Immature natural killer cell (primary cell): ENCODE results near the gene AUNIP. TPM values are rescaled to one million over a fixed set of nuclear protein-coding genes. Genes with fewer than 3 reads are reported as not detected.
A peak's percentile ranks its signal among the peaks of the same experiment; 100 is the strongest.

Experiments
- DNase-seq, 3 donors: peaks; one replicate each; pipeline ENCODE4 v3.0.0; 2022; ENCODE audit warnings: mixed read lengths in 1 of 3
- H3K27ac Mint-ChIP-seq, 6 donors: one replicate each; pipeline ENCODE4 v1.8.0; 2020; ENCODE audit warnings: mixed read lengths in 6 of 6, mild to moderate bottlenecking in 5 of 6, inconsistent platforms in 4 of 6, moderate library complexity in 3 of 6
- H3K27me3 Mint-ChIP-seq, 3 donors: one replicate each; pipeline ENCODE4 v1.8.0; 2020 to 2021; ENCODE audit warnings: low read depth in 3 of 3, mild to moderate bottlenecking in 3 of 3, mixed read lengths in 3 of 3, moderate library complexity in 3 of 3, inconsistent platforms in 1 of 3
- H3K36me3 Mint-ChIP-seq, 3 donors: one replicate each; pipeline ENCODE4 v1.8.0; 2020; ENCODE audit warnings: mixed read lengths in 3 of 3, inconsistent platforms in 2 of 3, mild to moderate bottlenecking in 2 of 3
- H3K4me1 Mint-ChIP-seq, 2 donors: one replicate each; pipeline ENCODE4 v1.8.0; 2020; ENCODE audit warnings: inconsistent platforms in 2 of 2, mild to moderate bottlenecking in 2 of 2, mixed read lengths in 2 of 2, moderate library complexity in 1 of 2
- H3K4me3 Mint-ChIP-seq, 5 donors: one replicate each; pipeline ENCODE4 v1.8.0; 2020; ENCODE audit warnings: mild to moderate bottlenecking in 5 of 5, mixed read lengths in 5 of 5, inconsistent platforms in 3 of 5, moderate library complexity in 3 of 5
- H3K9me3 Mint-ChIP-seq, 6 donors: one replicate each; pipeline ENCODE4 v1.8.0; 2020; ENCODE audit warnings: mild to moderate bottlenecking in 6 of 6, mixed read lengths in 6 of 6, inconsistent platforms in 4 of 6, moderate library complexity in 3 of 6
- polyA plus RNA-seq, 3 donors: library from polyadenylated mRNA; unstranded; fragments of 300-500 nt; fragmentation: Illumina TruSeq; gene quantifications; one replicate each; pipeline ENCODE4 v1.2.3, GENCODE V29; 2021

Gene AUNIP
- polyA plus RNA-seq, 3 donors from 2014 or later: 0.31 to 0.37 TPM; not detected in 1

DNA sequence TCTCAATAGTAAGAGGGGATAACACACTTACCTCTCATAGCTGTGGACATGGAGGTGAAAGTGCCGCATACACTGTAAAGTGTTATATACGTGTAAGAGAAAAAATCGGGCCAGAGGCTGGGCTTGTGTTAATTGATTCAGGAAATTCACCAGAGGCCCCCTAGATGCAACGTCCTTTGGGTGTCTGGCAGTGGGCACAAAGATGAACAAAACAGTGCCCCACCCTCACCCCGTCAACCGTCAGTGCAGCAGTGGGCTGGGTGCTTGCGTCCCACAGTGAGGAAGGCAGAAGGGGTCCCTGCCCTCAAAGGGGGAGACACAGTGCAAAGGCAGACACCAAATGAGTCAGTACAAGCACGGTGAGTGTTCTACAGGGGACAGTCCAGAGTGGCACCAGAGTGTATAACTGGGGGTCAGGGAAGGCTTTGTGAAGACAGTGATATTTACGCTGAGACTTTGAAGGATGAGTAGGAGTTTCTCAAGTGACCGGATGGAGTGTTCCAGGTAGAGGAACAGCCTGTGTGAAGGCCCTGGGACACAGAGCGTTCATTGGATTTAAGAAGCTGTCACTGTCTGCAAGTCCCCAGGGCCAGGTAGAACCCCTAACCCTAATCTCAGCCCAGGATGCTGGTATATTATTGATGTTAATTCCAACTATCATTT lies 46.1 kb downstream of the AUNIP start:
- Mint-ChIP-seq H3K27ac (no peak overlapping the region), H3K4me1 (peaks cover 2 to 5% of the 10 kb centered on the region in 2 donors), H3K36me3 (no peaks in the 10 kb centered on the region), H3K9me3 (no peaks in the 10 kb centered on the region), H3K4me3 (no peak overlapping the region), H3K27me3 (peaks cover 0 to 2% (median 1%) of the 10 kb centered on the region in 3 donors)
- no peak for DNase-seq

- no peak for DNase-seq
- Mint-ChIP-seq H3K27ac (no peak overlapping the region), H3K4me3 (no peak overlapping the region), H3K36me3 (no peaks in the 10 kb centered on the region), H3K4me1 (peaks cover 0 to 3% of the 10 kb centered on the region in 2 donors), H3K9me3 (no peaks in the 10 kb centered on the region), H3K27me3 (peaks cover 0 to 2% (median 0%) of the 10 kb centered on the region in 3 donors)
Measured at GRCh38 chr1:25811384-25812082, 47.7 kb downstream of the AUNIP start.

DNA sequence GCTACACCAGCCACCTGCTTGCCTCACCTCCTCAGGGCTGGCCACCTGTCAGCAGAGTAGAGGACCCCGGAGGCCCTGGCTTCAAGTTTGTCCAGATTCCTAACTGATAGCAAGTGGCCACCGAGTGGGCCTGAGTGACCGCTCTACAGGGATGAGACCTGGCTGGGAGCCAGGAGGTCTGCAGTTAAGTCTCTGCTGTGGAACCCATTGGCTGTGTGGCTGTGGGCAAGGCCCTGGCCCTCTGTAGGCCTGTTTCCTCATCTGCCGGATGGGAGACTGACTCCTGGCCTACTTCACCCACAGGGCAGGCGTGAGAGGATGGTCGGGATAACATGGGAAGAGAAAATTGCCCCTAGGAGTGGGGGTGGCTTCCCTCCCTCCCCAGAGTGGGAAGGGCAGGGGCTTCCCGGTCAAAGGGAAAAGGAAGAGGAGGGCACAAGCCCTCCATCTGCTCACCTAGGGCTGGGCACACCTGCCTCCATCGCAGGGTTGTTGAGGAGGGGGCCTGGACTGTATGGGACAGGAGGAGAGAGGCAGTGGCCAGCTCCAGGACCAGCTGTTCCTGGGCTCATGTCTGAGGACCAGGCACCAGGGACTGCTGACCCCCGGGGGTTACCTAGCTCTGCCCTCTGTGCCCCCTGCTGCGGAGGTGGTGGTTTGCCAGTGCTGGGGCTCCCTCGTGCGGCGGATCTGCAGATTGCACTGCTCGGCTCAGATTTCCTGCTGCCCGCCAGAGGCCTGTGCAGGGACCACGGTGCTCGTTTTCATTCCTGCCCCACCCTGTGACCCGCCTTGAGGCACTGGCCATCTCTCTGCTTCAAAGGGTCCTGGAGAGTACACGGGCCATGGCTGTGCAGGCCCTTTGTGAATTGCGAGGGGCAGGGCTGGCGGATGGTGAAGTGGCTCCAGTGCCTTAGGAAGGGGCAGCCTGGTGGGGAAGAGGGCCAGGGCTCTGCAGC lies 48.6 kb downstream of the AUNIP start:
- Mint-ChIP-seq H3K27me3 (peaks cover 0 to 2% (median 0%) of the 10 kb centered on the region in 3 donors), H3K9me3 (no peaks in the 10 kb centered on the region), H3K4me3 (no peak overlapping the region), H3K27ac (no peak overlapping the region), H3K4me1 (peaks cover 0 to 3% of the 10 kb centered on the region in 2 donors), H3K36me3 (peaks cover 4 to 6% (median 4%) of the 10 kb centered on the region in 3 donors)
- DNase-seq: peak; percentile 71 to 76 (median 73)

- H3K4me3 Mint-ChIP-seq: no peak overlapping the region
- H3K4me1 Mint-ChIP-seq: peaks cover 0 to 3% of the 10 kb centered on the region in 2 donors
- peaks cover 4 to 8% (median 4%) of the 10 kb centered on the region in 3 donors for H3K36me3 Mint-ChIP-seq
- no peak for DNase-seq
- H3K27ac Mint-ChIP-seq: no peak overlapping the region
- H3K9me3 Mint-ChIP-seq: no peaks in the 10 kb centered on the region
- H3K27me3 Mint-ChIP-seq: peaks cover 0 to 2% (median 0%) of the 10 kb centered on the region in 3 donors
Measured at GRCh38 chr1:25809929-25810328, 49.3 kb downstream of the AUNIP start.

GRCh38 chr1:25809283-25809926 lies 49.9 kb downstream of the AUNIP start:
- Mint-ChIP-seq H3K4me3 (no peak overlapping the region), H3K36me3 (peaks cover 4 to 8% (median 4%) of the 10 kb centered on the region in 3 donors), H3K27ac (no peak overlapping the region)

DNA sequence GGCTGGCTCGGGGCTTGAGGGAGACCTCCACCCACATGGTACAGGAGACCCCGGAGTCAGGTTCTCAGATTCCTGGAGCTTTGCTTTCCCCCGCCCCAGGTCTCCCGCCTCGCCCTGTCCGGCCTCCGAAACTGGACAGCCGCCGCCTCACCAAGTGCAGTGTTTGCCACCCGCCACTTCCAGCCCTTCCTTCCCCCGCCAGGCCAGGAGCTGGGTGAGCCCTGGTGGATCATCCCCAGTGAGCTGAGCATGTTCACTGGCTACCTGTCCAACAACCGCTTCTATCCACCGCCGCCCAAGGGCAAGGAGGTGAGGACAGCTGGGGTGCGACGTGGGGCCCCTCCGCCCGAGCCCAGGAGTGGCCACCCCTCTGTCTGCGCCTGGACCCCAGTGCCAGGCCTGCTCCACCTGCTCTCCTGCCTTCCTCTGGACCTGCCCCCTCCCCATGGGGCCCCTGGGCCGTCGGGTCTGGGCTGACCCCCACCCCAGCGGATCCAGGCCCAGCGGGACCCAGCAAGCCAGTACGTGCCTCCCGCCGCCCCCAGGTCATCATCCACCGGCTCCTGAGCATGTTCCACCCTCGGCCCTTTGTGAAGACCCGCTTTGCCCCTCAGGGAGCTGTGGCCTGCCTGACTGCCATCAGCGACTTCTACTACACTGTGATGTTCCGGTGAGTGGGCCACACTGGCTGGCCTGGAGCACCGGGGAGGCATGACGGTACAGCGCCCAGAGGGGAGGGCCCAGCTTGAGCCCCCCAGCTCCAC lies 50.6 kb downstream of the AUNIP start:
- H3K27ac Mint-ChIP-seq: no peak overlapping the region
- H3K27me3 Mint-ChIP-seq: peaks cover 0 to 4% (median 0%) of the 10 kb centered on the region in 3 donors
- H3K36me3 Mint-ChIP-seq: peaks cover 4 to 8% (median 4%) of the 10 kb centered on the region in 3 donors
- H3K4me1 Mint-ChIP-seq: peaks cover 0 to 3% of the 10 kb centered on the region in 2 donors
- H3K4me3 Mint-ChIP-seq: no peak overlapping the region
- H3K9me3 Mint-ChIP-seq: no peaks in the 10 kb centered on the region
- DNase-seq: no peak

More at GRCh38 chr1:25809283-25809926, 49.9 kb downstream of the AUNIP start:
- H3K27me3 Mint-ChIP-seq: peaks cover 0 to 4% (median 0%) of the 10 kb centered on the region in 3 donors
- DNase-seq: no peak
- H3K9me3 Mint-ChIP-seq: no peaks in the 10 kb centered on the region
- H3K4me1 Mint-ChIP-seq: peaks cover 0 to 3% of the 10 kb centered on the region in 2 donors

GRCh38 chr1:25807480-25808390 lies 51.5 kb downstream of the AUNIP start:
- no peak for DNase-seq
- Mint-ChIP-seq H3K27ac (no peak overlapping the region), H3K4me3 (no peak overlapping the region), H3K27me3 (peaks cover 0 to 2% (median 0%) of the 10 kb centered on the region in 3 donors), H3K9me3 (no peaks in the 10 kb centered on the region), H3K36me3 (peaks cover 4 to 8% (median 4%) of the 10 kb centered on the region in 3 donors), H3K4me1 (peaks cover 0 to 3% of the 10 kb centered on the region in 2 donors)

- no peak for DNase-seq
- Mint-ChIP-seq H3K36me3 (peaks cover 4 to 8% (median 4%) of the 10 kb centered on the region in 3 donors), H3K27ac (no peak overlapping the region), H3K4me3 (no peak overlapping the region), H3K27me3 (peaks cover 0 to 2% (median 0%) of the 10 kb centered on the region in 3 donors), H3K9me3 (no peaks in the 10 kb centered on the region), H3K4me1 (peaks cover 0 to 3% of the 10 kb centered on the region in 2 donors)
Measured at GRCh38 chr1:25806418-25806817, 52.8 kb downstream of the AUNIP start.

DNA sequence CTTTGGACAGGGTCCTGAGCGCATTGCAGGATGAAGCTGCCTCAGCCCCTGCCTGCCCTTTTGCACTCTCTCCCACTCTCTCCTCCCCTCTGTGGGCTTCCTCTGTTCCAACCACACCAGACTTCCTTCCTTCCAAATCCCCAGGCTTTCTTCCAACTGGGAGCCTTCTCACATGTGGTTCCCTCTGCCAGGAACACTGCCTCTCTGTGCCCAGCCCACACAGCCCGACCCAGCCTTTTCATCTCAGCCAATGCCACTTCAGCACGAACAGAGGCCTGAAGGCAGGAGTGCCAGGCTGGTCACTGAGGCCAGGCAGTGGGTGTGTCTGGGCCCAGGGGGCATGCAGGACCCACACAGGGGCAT lies 53.4 kb downstream of the AUNIP start:
- DNase-seq: no peak
- H3K27ac Mint-ChIP-seq: no peak overlapping the region
- H3K9me3 Mint-ChIP-seq: no peaks in the 10 kb centered on the region
- peaks cover 0 to 2% (median 0%) of the 10 kb centered on the region in 3 donors for H3K27me3 Mint-ChIP-seq
- H3K4me3 Mint-ChIP-seq: no peak overlapping the region
- peaks cover 1 to 2% of the 10 kb centered on the region in 2 donors for H3K4me1 Mint-ChIP-seq
- peaks cover 4 to 8% (median 4%) of the 10 kb centered on the region in 3 donors for H3K36me3 Mint-ChIP-seq

- no peak overlapping the region for H3K4me3 Mint-ChIP-seq
Measured at GRCh38 chr1:25804964-25805862, 54.0 kb downstream of the AUNIP start.

More at GRCh38 chr1:25804964-25805862, 54.0 kb downstream of the AUNIP start:
- Mint-ChIP-seq H3K9me3 (no peaks in the 10 kb centered on the region), H3K27me3 (peaks cover 0 to 3% (median 2%) of the 10 kb centered on the region in 3 donors), H3K4me1 (peaks cover 4 to 7% of the 10 kb centered on the region in 2 donors), H3K36me3 (peaks cover 4 to 8% (median 4%) of the 10 kb centered on the region in 3 donors), H3K27ac (peak overlapping the region in 1 of 6 donors; percentile 46)
- DNase-seq: no peak
